Stimulated activated CD8-positive, alpha-beta memory T cell treated with anti-CD3 and anti-CD28 coated beads, Interleukin-2, amount 100 ng/mL, for 1 hour (primary cell): ENCODE data around the gene SAFB2.
"Not testable (repeated sequence)": the region's sequence is repeated elsewhere in the genome, so short reads cannot be mapped to it uniquely, and the experiment has no call there.

Source experiments
- DNase-seq, 2 donors: peaks; one replicate each; pipeline ENCODE4 v3.0.0-alpha.2; 2020; ENCODE audit warnings: low read depth in 2 of 2

The SAFB2 gene

GRCh38 chr19:5632657-5633056 lies 10.1 kb upstream of the SAFB2 start:
- no peak for DNase-seq

GRCh38 chr19:5632241-5632612 lies 9.7 kb upstream of the SAFB2 start:
- no peak for DNase-seq

- DNase-seq, result no peak
These were observed 9.1 kb upstream of the SAFB2 start for GRCh38 chr19:5631567-5632240.

GRCh38 chr19:5628919-5629481 lies 6.4 kb upstream of the SAFB2 start:
- DNase-seq, result no peak

- no peak for DNase-seq
These were observed 5.9 kb upstream of the SAFB2 start for GRCh38 chr19:5628461-5628860.

- no peak for DNase-seq
These were observed 4.9 kb upstream of the SAFB2 start for GRCh38 chr19:5627395-5627904.

GRCh38 chr19:5625641-5626040 lies 3.1 kb upstream of the SAFB2 start:
- DNase-seq, result no peak

GRCh38 chr19:5624741-5625278 lies 2.2 kb upstream of the SAFB2 start:
- no peak for DNase-seq

GRCh38 chr19:5624018-5624663 lies 1.6 kb upstream of the SAFB2 start:
- DNase-seq, result no peak

- DNase-seq, result no peak
These were observed 931 bp upstream of the SAFB2 start for GRCh38 chr19:5623397-5624017.

GRCh38 chr19:5621945-5622464 lies 571 bp downstream of the SAFB2 start:
- no peak for DNase-seq

GRCh38 chr19:5621311-5621944 lies 1.1 kb downstream of the SAFB2 start:
- DNase-seq, result no peak

GRCh38 chr19:5619946-5620345 lies 2.6 kb downstream of the SAFB2 start:
- no peak for DNase-seq

GRCh38 chr19:5618591-5618990 lies 4.0 kb downstream of the SAFB2 start:
- DNase-seq, result no peak

- DNase-seq, result no peak
These were observed 5.5 kb downstream of the SAFB2 start for GRCh38 chr19:5617080-5617479.

- DNase-seq, result no peak
These were observed 6.7 kb downstream of the SAFB2 start for GRCh38 chr19:5615756-5616327.

- DNase-seq, result no peak
These were observed 9.4 kb downstream of the SAFB2 start for GRCh38 chr19:5612891-5613865.

- DNase-seq, result no peak
These were observed 12.6 kb downstream of the SAFB2 start for GRCh38 chr19:5609881-5610448.

GRCh38 chr19:5608766-5609165 lies 13.8 kb downstream of the SAFB2 start:
- DNase-seq, result not testable (repeated sequence)

- no peak for DNase-seq
These were observed 14.3 kb downstream of the SAFB2 start for GRCh38 chr19:5608291-5608690.
